Measurements from ENCODE around the gene CLCN6.

DNA sequence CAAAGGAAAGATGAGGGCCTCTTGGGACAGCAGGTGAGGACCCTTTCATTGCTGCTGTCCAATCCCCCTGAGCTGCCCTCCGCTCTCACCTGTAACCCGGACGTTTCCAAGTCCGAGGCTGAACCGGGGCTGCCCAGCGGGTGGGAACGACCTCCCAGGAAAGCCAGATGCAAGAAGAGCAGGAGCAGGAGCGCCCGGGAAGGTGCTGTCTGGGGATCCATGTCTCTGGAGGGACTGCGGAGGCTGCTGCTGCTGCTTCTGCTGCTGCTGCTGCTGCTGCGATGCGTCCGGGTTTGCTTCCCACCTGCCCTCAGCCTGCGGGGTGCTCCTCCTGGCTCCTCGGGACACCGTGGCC is 52.6 kb downstream of the CLCN6 start, which contains the start of gene NPPB:
- TF ChIP-seq CTCF (IDR thresholded peaks at IDR 0.05; ENCODE audit: poor library complexity) (no peak), EZH2 (IDR thresholded peaks at IDR 0.05; ENCODE audit: borderline replicate concordance) (no peak), EZH2phosphoT487 (IDR thresholded peaks at IDR 0.05; ENCODE audit: low read depth, severe bottlenecking, unreplicated experiment) (no peak)
